Activated CD4-positive, alpha-beta T cell treated with anti-CD3 and anti-CD28 coated beads for 4 hours (primary cell): Measurements from ENCODE around the gene TSPAN5.
"Not testable (repeated sequence)": the region's sequence is repeated elsewhere in the genome, so short reads cannot be mapped to it uniquely, and the experiment has no call there.

Experiments used
- DNase-seq, 2 donors: peaks; one replicate each; pipeline ENCODE4 v3.0.0-alpha.2; 2020

Gene TSPAN5

GRCh38 chr4:98484031-98484430 lies 174.4 kb downstream of the TSPAN5 start:
- no peak for DNase-seq

GRCh38 chr4:98482847-98483806 lies 175.3 kb downstream of the TSPAN5 start:
- peak; percentile 45 to 51 for DNase-seq

- DNase-seq, result no peak
Observed at GRCh38 chr4:98482503-98482846, 175.9 kb downstream of the TSPAN5 start.

- DNase-seq, result no peak
Observed at GRCh38 chr4:98481167-98481566, 177.2 kb downstream of the TSPAN5 start.

GRCh38 chr4:98480535-98480934 lies 177.9 kb downstream of the TSPAN5 start:
- DNase-seq, result no peak

GRCh38 chr4:98479590-98479989 lies 178.8 kb downstream of the TSPAN5 start:
- DNase-seq, result not testable (repeated sequence)

GRCh38 chr4:98476891-98477290 lies 181.5 kb downstream of the TSPAN5 start:
- no peak for DNase-seq

GRCh38 chr4:98474408-98474844 lies 184.0 kb downstream of the TSPAN5 start:
- no peak for DNase-seq

GRCh38 chr4:98473046-98473445 lies 185.4 kb downstream of the TSPAN5 start:
- DNase-seq, result no peak

- no peak for DNase-seq
Observed at GRCh38 chr4:98470831-98471230, 187.6 kb downstream of the TSPAN5 start.

GRCh38 chr4:98470366-98470765 lies 188.0 kb downstream of the TSPAN5 start:
- DNase-seq, result no peak

GRCh38 chr4:98469771-98470170 lies 188.6 kb downstream of the TSPAN5 start:
- DNase-seq, result no peak

- DNase-seq, result no peak
Observed at GRCh38 chr4:98468709-98469108, 189.7 kb downstream of the TSPAN5 start.

GRCh38 chr4:98467627-98468072 lies 190.8 kb downstream of the TSPAN5 start:
- DNase-seq, result peak; percentile 74 to 76

GRCh38 chr4:98466868-98467599 lies 191.4 kb downstream of the TSPAN5 start:
- no peak for DNase-seq

- no peak for DNase-seq
Observed at GRCh38 chr4:98462487-98462886, 195.9 kb downstream of the TSPAN5 start.

GRCh38 chr4:98461121-98461865 lies 197.1 kb downstream of the TSPAN5 start:
- DNase-seq, result not testable (repeated sequence)

- DNase-seq, result not testable (repeated sequence)
Observed at GRCh38 chr4:98457422-98457821, 201.0 kb downstream of the TSPAN5 start.

GRCh38 chr4:98452091-98452490 lies 206.3 kb downstream of the TSPAN5 start:
- DNase-seq, result no peak

- DNase-seq, result no peak
Observed at GRCh38 chr4:98448908-98449307, 209.5 kb downstream of the TSPAN5 start.

- DNase-seq, result no peak
Observed at GRCh38 chr4:98447648-98448047, 210.8 kb downstream of the TSPAN5 start.

- peak; percentile 49 to 56 for DNase-seq
Observed at GRCh38 chr4:98446499-98447375, 211.7 kb downstream of the TSPAN5 start.
